NOMO-1 treated with dmso at 0.1 percent for 144 hours (cell line): ENCODE measurements around the gene RPS15.
"Not testable (repeated sequence)": the region's sequence is repeated elsewhere in the genome, so short reads cannot be mapped to it uniquely, and the experiment has no call there.

Source experiments
- DNase-seq: peaks from one replicate; lab custom pipeline; 2025; ENCODE audit not compliant: unreplicated experiment; lab: John Stamatoyannopoulos, UW

The RPS15 gene

DNA sequence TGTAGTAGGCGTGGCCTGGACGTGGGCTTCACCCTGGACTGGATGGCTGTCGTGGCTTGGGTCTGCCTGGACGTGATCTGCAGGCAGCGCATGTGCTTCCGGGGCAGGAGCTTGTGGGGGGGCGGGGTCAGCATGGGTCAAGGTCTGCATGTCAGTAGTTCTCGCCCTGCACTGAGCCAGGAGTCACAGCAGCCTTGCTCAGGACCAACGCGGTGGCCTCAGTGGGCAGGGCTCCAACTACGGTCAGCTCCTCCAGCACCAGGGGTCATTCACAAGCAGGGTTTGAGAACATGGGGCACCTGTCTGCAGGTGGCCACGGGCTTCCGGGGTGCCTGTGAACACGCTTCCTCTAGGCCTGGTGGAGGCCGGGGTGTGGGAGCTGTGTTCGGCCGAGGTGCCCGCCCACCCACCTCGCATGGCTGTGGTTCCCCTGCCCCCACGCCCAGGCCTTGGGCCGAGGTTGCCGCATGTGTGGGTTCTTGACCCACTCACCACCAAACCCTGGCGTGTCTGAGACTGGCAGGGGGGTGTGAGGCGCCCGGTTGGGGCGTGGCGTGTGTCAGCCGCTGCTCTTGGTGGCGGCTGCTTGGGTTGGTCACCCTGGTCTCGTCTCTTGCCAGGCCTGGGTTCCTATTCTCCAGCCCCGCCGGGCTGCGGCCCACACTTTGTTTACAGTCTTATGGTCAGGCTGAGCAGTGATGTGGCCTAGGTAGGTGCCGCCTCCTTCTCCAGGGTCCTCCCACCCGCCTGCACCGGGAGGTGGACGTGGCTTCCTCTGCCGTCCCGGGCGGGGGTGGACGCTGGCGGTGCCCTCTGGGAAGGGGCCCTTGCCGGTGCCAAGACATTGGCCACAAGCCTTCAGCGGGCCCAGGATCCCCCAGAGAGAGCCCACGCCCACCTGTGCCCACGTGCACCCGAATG lies 4.8 kb upstream of the RPS15 start:
- no peak for DNase-seq

DNA sequence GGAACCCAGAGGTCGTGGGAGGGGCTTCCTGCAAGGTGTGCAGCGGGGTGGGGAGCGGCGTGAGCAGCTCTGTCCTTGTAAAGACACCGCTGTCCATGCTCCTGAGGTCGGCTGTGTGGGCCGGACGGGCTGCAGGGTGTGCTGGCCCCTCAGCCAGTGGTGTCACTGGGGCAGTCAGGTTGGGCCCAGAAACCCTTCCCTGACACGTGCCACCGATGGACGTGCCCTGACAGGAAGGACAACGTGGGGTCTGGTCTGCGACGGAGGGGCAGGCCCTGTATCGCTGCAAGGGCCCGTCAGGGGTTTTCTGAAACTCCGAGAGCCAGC lies 4.2 kb upstream of the RPS15 start:
- DNase-seq, result no peak

DNA sequence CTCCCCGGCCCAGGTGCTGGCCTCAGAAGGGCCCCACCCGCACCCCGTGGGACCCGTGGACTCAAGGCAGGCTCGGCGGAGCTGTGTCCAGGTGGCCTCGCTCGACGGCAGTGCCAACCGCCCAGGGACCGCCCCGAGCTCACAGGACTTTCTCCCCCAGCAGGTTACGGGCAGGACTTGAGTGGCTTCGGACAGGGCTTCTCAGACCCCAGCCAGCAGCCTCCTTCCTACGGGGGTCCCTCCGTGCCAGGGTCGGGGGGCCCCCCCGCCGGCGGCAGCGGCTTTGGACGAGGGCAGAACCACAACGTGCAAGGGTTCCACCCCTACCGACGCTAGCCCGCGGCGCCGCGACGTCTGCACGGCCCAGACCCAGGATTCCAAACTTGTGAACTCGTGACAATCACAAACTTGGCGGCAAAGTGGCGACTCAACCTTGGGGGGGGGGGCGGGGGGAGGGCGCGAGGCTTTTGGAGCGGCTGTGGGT lies 3.6 kb upstream of the RPS15 start:
- no peak for DNase-seq

DNA sequence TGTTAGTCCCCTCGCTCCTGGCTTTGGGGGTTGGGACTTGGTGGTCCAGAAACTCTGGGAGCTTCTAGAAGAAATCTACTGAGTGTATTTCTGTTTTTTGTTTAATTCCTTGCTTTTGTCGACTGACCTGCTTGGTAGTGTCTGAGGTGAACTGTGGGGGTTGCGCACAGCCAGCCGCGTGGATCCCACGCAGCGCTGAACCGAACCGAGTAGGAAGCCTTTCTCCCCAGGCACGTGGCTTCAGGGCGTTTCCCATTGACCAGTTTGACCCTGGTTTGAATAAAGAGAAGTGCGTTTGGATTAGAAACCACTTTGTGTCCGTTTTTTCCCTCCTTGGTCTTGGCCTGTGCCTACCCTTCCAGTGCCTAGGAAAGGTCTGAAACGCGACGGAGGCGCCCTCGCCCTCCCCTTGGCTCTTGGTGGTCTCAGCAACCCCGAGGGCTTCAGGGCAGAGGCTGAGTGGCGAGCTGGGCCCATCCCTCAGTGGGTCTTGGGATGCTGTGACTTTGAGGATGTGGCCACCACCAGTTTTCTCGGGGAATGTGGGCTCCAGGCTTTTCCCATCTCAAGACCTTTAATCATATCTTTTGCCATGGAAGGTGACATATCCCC lies 2.7 kb upstream of the RPS15 start:
- no peak for DNase-seq

DNA sequence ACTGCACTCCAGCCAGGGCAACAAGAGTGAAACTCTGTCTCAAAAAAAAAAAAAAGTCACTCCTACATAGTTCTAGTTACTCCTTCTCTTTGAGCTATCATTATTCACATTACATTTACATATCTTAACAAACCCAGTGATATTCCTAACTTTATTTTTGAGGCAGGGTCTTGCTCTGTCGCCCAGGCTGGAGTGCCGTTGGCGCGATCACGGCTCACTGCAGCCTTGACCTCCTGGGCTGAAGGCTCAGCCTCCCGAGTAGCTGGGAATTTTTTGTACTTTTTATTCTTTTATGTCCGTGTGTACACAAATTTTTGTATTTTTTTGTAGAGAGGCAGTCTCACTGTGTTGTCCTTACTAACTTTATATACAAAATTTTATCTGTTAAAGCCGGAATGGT lies 587 bp upstream of the RPS15 start:
- DNase-seq, result no peak

DNA sequence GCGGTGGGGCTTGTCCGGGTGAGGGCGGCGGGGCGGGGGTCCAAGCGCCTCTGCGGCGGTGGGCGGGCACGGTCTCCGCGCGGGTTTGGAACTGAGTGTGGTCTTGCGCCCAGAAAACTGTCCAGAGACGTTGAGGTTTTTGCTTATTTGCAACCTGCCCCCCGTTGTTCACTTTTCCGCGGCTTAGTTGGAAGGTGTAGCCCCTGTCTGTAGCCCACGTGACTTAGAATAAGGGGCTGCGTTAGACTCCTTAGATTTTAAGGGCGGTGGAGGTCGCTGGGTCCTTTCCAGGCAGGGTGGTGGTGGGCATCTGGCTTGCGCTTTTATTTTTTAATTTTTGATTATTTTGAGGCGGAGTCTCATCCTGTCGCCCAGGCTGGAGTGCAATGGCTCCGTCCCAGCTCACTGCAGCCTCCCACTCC lies 748 bp downstream of the RPS15 start:
- no peak for DNase-seq

DNA sequence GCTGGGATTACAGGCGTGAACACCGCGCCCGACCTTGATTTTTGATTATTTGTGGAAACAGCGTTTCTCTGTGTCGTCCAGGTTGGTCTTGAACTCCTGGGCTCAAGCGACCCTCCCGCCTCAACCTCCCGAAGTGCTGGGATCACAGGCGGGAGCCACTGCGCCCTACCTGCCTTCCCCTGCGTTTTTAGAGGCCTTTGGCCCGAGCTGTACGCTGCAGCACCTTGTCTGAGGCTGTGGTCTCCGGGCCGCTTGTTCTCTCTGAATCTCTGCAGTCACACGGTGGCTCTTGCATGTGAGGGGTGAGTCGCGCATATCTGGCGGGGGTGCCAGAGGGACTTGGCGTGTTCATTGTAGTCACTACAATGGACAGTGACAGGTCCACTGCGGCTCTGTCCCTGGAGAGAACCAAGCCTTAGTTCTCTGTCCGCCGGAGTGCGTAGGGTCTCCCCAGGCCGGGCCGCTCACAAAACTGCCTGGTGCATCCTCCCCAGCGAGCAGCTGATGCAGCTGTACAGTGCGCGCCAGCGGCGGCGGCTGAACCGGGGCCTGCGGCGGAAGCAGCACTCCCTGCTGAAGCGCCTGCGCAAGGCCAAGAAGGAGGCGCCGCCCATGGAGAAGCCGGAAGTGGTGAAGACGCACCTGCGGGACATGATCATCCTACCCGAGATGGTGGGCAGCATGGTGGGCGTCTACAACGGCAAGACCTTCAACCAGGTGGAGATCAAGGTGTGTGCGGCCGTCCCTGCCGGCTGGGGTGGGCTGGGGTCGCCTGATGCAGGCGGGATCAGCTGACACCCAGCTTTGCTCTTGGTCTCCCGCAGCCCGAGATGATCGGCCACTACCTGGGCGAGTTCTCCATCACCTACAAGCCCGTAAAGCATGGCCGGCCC lies 1.6 kb downstream of the RPS15 start:
- DNase-seq, result not testable (repeated sequence)

DNA sequence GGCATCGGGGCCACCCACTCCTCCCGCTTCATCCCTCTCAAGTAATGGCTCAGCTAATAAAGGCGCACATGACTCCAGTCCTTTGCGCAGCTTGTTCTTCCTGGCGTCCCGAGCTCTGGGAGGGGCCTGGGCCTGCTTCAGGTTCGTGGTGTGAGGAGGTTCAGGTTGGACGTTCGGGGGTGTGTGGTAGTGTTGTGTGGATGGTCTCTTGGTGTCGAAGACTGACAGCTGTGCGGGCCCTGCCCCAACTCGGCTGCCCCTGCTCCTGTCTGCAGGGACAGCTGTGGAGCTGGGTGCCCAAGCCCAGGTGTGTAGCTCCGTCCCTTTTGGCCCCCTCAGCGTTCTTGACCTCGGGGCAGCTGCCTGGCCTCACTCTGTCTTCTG lies 2.2 kb downstream of the RPS15 start:
- no peak for DNase-seq

DNA sequence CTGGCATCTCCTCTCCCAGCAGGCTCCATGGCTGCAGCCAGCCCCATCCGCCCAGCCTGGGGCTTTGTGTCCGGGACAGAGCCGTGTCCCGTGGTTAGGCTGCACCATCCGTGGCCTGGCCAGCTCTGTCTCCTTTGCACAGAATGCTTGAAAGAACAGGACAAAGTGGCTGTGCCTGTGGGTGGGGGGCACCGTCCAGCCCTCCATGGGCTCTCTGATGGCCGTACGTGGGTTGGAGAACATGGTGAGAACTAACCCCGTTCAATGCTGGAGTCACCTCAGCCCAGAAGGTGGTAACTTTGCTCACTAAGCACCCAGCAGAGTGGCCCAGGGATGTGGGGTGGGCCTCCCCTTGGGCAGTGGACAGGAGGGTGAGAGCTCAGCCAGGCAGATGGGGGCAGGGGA lies 2.8 kb downstream of the RPS15 start:
- no peak for DNase-seq

DNA sequence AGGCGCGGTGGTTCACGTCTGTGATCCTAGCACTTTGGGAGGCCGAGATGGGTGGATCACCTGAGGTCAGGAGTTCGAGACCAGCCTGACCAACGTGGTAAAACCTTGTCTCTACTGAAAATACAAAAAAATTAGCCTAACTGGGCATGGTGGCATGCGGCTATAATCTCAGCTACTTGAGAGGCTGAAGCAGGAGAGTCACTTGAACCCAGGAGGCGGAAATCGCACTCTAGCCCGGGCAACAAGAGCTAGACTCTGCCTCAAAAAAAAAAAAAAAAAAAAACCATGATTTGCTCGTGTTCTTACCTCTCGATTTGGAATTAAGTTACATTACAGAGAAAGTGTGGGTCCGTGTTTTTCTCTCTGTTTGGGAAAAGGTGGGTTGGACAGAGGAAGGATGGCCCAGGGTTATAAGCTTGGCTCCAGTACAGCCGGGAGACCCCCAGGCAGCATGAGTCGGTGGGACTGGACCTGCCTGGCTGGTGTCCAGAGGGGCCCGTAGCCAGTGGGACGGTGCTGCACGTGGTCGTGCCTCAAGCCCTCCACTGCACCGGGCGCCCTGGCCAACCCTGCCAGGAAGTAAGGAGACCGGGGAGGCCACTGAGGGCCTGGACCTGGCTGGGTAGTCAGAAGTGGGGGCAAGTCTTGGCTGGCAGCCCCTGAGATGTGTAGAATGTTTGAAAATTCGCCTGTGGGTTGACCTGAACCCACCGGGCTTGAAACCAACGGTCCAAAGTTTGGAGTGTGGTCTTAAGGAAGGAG lies 3.7 kb downstream of the RPS15 start:
- DNase-seq, result no peak

DNA sequence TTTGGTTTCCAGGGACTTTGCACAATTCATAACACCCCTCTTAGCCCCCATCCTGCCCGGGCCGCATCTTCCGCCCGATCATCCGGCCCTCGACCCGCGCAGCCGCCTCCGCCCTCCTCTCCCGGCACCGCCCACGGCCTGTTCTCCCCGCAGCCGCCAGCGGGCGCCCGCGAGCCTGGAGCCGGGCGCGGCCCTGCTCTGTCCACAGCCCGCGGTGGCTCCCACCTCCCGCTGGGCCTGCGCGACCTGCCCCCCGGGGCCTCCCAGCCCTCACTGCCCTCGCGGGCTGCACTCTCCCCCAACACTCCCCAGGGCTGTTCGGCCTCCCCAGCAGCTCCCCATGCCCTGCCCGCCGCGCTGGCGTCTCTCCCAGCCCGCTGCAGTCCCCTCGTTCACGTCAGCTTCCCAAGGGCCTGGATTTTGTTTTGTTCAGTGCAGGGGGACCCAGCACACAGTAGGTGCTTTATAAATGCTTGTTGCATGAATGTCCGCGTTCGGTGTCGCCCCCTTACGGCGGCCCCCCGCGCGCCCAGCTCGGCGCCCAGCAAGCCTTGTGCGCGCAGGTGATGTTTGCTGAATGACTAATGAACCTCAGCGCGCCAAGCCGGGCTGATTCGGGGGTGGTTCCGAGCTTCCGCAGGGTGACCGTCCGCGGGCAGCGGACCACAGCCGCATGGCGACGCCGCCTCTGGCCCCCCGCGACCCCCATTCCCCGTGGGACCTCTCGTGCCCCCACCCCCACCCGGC lies 7.2 kb downstream of the RPS15 start:
- DNase-seq, result peak; percentile 54

DNA sequence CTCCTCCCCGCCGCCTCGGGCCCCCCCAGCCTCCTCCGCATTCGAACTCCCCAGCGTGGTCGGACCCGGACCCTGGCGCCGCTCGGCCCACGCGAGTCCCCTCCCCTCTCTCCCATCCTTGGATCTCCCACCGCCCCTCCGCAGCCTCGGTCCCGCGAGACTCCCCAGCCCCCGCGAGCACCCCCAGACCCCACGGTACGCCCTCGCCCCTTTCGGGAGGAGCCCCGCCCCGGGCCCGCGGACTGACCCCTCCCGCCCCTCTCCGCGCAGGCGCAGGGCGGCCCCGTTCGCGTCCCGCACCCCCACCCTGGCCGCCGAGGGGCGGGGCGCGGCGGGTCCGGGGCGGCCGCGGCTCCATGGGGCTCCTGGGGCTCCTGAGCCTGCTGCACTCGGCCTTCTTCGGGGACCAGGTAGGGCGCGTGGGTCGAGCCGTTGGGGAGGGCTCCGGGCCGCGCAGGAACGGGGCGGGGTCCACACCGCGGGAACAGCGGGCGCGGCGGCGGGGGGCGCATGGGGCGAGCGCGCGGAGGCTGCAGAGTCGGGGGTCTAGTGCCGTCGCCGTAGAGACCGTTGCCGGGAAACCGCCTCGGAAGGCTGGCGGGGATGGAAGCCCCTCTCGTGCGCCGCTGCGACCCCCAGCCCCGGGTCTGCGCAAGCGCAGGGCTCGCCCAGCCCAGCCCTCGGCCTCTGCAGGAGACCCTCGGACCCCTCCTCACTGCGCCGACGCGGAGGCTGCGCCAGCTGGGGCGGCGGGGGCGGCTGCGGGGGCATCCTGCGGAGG lies 7.9 kb downstream of the RPS15 start:
- no peak for DNase-seq

DNA sequence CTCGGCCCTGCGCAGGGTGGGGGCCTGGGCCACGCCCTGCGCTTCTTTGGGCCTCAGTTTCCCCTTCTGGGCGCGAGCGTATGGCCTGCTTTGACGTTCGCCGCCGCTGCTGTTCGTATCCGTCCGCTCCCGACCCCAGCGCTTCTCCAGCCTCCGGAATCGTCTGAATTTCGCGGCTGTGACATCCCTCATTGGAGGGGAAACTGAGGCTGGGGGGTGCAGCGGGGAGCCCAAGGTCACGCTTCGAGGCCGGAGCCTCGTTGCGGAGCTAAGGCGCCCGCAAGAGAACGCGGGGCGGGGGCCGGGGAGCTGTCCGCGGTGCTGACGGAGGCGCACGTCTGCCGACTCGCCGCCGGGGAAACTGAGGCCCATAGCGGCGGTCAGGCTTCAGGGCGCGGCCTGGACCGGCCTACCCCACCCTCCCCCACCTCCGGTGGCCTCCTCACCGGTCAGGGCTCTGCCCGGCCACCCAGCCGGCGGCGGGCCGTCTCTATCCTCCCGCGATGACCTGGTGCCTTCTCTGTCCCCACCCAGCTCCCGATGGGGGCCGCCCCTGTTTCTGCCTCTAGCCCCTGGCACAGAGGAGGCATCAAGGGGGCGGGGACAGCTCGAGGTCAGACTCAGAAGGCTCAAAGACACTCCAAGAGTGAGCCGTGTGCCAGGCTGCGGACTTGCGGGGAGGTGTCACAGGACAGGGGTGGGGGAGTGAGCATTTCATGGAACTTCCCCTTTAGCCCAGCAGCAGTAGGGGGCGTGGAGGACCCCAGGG lies 8.7 kb downstream of the RPS15 start:
- DNase-seq, result no peak

DNA sequence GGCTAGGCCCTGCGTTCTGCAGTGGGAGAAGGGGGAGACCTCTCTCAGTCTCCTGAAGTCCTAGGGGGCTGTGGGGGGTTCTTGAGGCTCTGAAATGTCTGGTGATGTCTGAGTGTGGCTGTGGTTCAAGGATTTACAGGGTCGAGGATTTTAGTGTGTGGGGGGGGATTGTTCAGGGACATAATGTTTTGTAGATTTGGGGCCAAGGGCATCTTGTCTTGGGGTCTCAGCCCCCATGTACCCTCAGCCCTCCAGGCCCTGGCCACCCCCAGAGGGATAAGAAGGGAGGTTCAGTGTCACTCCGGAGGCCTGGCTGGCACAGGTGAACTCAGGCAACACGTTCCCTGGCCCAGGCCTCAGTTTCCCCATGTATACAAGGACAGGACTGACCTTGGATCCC lies 9.3 kb downstream of the RPS15 start:
- no peak for DNase-seq

DNA sequence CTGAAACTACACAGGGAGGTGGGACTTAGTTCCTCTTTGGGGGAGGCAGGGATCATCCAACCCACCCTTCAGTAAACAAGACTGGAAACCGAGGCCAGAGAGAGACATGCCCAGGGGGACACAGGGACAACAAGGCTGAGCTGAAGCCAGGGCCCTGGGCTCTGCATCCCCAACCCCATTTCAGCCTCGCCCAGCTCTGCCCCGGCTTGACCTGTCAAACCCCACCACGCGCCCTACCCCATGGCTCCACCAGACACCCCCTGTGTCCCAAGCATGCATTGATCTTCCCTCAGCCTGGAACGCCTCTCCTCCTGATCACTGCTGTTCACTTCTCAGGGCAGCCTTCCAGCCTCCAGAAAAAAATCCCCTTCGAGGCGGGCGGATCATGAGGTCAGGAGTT lies 9.7 kb downstream of the RPS15 start:
- no peak for DNase-seq

DNA sequence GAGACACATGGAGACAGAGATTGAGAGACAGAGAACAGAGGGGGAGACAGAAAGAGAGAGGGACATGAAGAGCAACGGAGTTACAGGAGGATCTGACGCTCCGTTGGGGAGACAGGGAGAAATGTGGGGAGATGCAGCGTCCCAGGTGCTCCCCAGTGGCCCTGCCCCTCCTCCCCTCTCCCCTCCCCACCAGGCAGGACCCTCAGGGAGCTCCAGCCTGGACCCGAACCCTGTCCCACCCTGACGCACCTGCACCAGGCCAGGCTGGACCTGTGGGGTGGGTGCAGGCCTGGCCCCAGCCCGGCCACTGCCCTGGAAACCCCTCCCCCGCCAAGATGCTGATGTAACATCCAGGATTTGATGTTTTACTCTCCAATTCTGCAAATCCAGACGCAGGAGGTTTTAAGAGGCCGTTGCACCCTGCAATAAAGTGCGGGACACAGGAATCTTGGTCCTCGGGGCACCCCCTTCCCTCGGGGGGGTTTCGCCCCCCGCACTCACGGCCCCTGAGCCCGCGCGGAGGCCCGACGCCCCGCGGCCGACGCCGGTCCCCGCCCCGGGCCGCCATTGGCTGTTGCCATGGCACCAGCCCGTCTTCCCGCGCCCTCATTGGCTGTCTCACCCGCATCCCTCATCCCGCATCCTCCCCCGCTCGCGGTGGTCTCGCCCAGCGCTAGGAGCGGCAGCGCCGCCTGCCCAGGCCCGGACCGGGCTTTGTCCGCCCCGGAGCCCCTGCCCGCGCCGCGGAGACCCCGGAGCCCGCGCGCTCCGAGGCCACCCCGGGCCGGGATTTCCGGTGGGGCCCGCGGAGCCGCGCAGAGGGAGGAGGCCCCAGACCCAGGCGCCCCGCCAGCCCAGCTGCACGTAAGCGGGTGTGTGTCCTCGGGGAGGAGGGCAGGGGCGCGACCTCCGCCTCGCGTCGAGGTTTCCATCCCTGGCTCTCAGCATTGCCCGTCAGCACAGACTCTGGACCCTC lies 11.6 kb downstream of the RPS15 start, which contains the start of gene APC2:
Gene APC2 (plus strand): TSS at position 655 of the 976 bp plus-strand sequence. CDS start 2,881 bp downstream, outside the sequence.
- no peak for DNase-seq
